HEK293 (cell line): ENCODE data around the gene WRNIP1.

ENCODE experiments used
- CTCF ChIA-PET: fragments of 350-600 bp; formaldehyde crosslinking; extraction: SDS; loops from one replicate; lab custom pipeline; 2021; ENCODE audit warnings: antibody characterized with exemption; lab: Yijun Ruan, JAX
- POLR2A ChIA-PET: fragments of 300-600 bp; formaldehyde crosslinking; extraction: SDS; loops from one replicate; lab custom pipeline; 2020; ENCODE audit warnings: antibody characterized with exemption, inconsistent platforms; lab: Yijun Ruan, JAX
- H3K27ac ChIP-seq: fragments of 200-500 bp; sonication (Bioruptor generic); 2 replicates; pipeline ENCODE4 v1.5.1; 2014; ENCODE audit warnings: low read depth, low read length, control low read depth, inconsistent platforms; ENCODE audit errors: extremely low read depth
- H3K36me3 ChIP-seq, 2 experiments: fragments of 200-500 bp in 1 of 2; sonication (Bioruptor generic) in 1 of 2; 1 replicate in 1 of 2; 2 replicates in 1 of 2; pipeline ENCODE4 v1.5.1; 2014 to 2017; ENCODE audit warnings: inconsistent platforms in 2 of 2, low read length in 2 of 2; ENCODE audit not compliant: control insufficient read depth in 2 of 2, insufficient read depth in 1 of 2
- H3K4me1 ChIP-seq: fragments of 200-500 bp; sonication (Bioruptor generic); 2 replicates; pipeline ENCODE4 v1.5.1; 2014; ENCODE audit warnings: mild to moderate bottlenecking, low read length, inconsistent platforms; ENCODE audit not compliant: control insufficient read depth, insufficient read depth
- H3K4me3 ChIP-seq: 2 replicates; pipeline ENCODE4 v1.5.1; 2011; ENCODE audit warnings: low read depth, mild to moderate bottlenecking, control low read depth, low read length, moderate library complexity
- H3K9me3 ChIP-seq: fragments of 200-500 bp; sonication (Bioruptor generic); 2 replicates; pipeline ENCODE4 v1.5.1; 2014; ENCODE audit warnings: low read depth, low read length, inconsistent platforms; ENCODE audit not compliant: control insufficient read depth, insufficient read depth
- KLF7 ChIP-seq: fragments of 450-650 bp; formaldehyde crosslinking; IDR thresholded peaks from 2 replicates; pipeline ENCODE4 v1.5.1; 2016; ENCODE audit warnings: missing biosample characterization, missing genetic modification characterization, borderline replicate concordance
- MYNN ChIP-seq: fragments of 450-650 bp; formaldehyde crosslinking; IDR thresholded peaks from 2 replicates; pipeline ENCODE4 v1.5.1; 2016; ENCODE audit warnings: missing biosample characterization, missing genetic modification characterization, borderline replicate concordance
- SP2 ChIP-seq: fragments of 450-650 bp; formaldehyde crosslinking; IDR thresholded peaks from 2 replicates; pipeline ENCODE4 v1.5.1; 2016; ENCODE audit warnings: missing biosample characterization, missing genetic modification characterization
- ZNF114 ChIP-seq: fragments of 450-650 bp; formaldehyde crosslinking; IDR thresholded peaks from 2 replicates; pipeline ENCODE4 v1.5.0; 2017; ENCODE audit warnings: missing biosample characterization, missing genetic modification characterization
- ZNF221 ChIP-seq: fragments of 450-650 bp; formaldehyde crosslinking; IDR thresholded peaks from 2 replicates; pipeline ENCODE4 v1.5.1; 2017; ENCODE audit warnings: missing biosample characterization, missing genetic modification characterization, borderline replicate concordance
- ZNF24 ChIP-seq: fragments of 450-650 bp; formaldehyde crosslinking; IDR thresholded peaks from 2 replicates; pipeline ENCODE4 v1.5.1; 2016; ENCODE audit warnings: missing biosample characterization, missing genetic modification characterization
- ZNF341 ChIP-seq: fragments of 450-650 bp; formaldehyde crosslinking; IDR thresholded peaks from 2 replicates; pipeline ENCODE4; 2016; ENCODE audit warnings: low read depth, missing biosample characterization, missing genetic modification characterization
- ZNF350 ChIP-seq: fragments of 450-650 bp; formaldehyde crosslinking; IDR thresholded peaks from 2 replicates; pipeline ENCODE4 v1.5.0; 2017; ENCODE audit warnings: missing biosample characterization, mild to moderate bottlenecking, missing genetic modification characterization
- ZNF391 ChIP-seq: fragments of 450-650 bp; formaldehyde crosslinking; IDR thresholded peaks from 2 replicates; pipeline ENCODE4 v1.5.1; 2016; ENCODE audit warnings: low read depth, missing biosample characterization, missing genetic modification characterization, borderline replicate concordance
- ZNF394 ChIP-seq: fragments of 450-650 bp; formaldehyde crosslinking; IDR thresholded peaks from 2 replicates; pipeline ENCODE4 v1.5.1; 2016; ENCODE audit warnings: missing biosample characterization, missing genetic modification characterization, mild to moderate bottlenecking, moderate library complexity, borderline replicate concordance
- ZNF514 ChIP-seq: fragments of 450-650 bp; formaldehyde crosslinking; IDR thresholded peaks from 2 replicates; pipeline ENCODE4 v1.5.1; 2016; ENCODE audit warnings: missing biosample characterization, missing genetic modification characterization
- ZNF544 ChIP-seq: fragments of 450-650 bp; formaldehyde crosslinking; IDR thresholded peaks from 2 replicates; pipeline ENCODE4 v1.5.0; 2017; ENCODE audit warnings: missing biosample characterization, missing genetic modification characterization
- ZNF596 ChIP-seq: fragments of 450-650 bp; IDR thresholded peaks from 2 replicates; pipeline ENCODE4 v1.5.0; 2018; ENCODE audit warnings: missing biosample characterization, mild to moderate bottlenecking, missing genetic modification characterization, moderate library complexity
- ZNF777 ChIP-seq: fragments of 450-650 bp; formaldehyde crosslinking; IDR thresholded peaks from 2 replicates; pipeline ENCODE4 v1.5.1; 2017; ENCODE audit warnings: missing biosample characterization, missing genetic modification characterization, borderline replicate concordance
- ZNF785 ChIP-seq: fragments of 450-650 bp; formaldehyde crosslinking; IDR thresholded peaks from 2 replicates; pipeline ENCODE4 v1.5.1; 2016; ENCODE audit warnings: missing biosample characterization, missing genetic modification characterization
- TF ChIP-seq, protein P1 (sequence below): fragments of 450-650 bp; formaldehyde crosslinking; IDR thresholded peaks from 2 replicates; pipeline ENCODE4 v1.5.1; 2016; ENCODE audit warnings: missing biosample characterization, missing genetic modification characterization, low read depth
- TF ChIP-seq, protein P2 (sequence below): fragments of 450-650 bp; formaldehyde crosslinking; IDR thresholded peaks from 2 replicates; pipeline ENCODE4 v1.5.1; 2016; ENCODE audit warnings: missing biosample characterization, missing genetic modification characterization
- TF ChIP-seq, protein P3 (sequence below): fragments of 450-650 bp; formaldehyde crosslinking; IDR thresholded peaks from 2 replicates; pipeline ENCODE4 v1.5.1; 2016; ENCODE audit warnings: missing biosample characterization, missing genetic modification characterization

The WRNIP1 gene

DNA sequence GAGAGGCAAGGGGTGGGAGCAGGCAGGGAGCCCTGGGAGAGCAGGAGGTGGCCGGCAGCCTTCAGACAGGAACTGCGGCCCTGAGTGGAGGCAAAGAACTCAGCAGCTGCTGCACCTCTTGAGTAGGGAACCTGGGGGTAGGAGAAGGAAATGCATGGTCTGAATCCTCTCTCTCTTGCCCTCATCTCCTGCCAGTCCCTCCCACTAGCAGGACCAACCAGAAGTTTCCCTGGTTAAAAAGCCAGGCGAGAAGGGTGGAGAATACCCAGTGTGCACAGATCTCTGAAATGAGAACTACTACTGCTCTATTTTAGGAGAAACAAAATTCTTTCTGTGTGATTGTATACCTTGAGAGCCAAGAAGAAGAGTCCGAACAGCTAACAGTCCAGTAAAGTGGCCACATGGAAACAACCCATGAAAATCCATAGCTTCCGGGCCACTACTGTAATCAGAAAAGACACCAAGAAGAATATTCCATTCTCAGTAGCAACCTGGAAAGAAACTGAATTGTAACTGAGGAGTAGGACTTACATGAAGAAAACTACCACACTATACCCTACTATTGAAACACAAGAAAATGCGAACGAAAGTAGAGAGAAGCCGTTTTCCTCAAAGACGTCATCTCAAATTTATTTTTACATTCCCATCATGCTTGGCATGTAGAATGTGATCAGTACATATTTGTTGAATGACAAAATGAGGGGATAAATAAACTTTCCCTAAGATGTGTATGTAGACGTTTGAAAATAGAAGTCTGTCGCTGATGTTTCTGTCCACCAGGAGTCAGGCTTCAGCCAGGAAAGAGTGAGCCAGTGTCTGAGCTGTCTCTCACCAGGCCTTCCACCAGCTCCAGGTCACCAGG, 25.6 kb downstream of the WRNIP1 start (continued):
- TF ChIP-seq, protein P1, sequence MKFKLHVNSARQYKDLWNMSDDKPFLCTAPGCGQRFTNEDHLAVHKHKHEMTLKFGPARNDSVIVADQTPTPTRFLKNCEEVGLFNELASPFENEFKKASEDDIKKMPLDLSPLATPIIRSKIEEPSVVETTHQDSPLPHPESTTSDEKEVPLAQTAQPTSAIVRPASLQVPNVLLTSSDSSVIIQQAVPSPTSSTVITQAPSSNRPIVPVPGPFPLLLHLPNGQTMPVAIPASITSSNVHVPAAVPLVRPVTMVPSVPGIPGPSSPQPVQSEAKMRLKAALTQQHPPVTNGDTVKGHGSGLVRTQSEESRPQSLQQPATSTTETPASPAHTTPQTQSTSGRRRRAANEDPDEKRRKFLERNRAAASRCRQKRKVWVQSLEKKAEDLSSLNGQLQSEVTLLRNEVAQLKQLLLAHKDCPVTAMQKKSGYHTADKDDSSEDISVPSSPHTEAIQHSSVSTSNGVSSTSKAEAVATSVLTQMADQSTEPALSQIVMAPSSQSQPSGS (tag by site-specific recombination), result no peak
- no peak for TF ChIP-seq ZNF514 (tag by site-specific recombination)
- TF ChIP-seq, protein P2, sequence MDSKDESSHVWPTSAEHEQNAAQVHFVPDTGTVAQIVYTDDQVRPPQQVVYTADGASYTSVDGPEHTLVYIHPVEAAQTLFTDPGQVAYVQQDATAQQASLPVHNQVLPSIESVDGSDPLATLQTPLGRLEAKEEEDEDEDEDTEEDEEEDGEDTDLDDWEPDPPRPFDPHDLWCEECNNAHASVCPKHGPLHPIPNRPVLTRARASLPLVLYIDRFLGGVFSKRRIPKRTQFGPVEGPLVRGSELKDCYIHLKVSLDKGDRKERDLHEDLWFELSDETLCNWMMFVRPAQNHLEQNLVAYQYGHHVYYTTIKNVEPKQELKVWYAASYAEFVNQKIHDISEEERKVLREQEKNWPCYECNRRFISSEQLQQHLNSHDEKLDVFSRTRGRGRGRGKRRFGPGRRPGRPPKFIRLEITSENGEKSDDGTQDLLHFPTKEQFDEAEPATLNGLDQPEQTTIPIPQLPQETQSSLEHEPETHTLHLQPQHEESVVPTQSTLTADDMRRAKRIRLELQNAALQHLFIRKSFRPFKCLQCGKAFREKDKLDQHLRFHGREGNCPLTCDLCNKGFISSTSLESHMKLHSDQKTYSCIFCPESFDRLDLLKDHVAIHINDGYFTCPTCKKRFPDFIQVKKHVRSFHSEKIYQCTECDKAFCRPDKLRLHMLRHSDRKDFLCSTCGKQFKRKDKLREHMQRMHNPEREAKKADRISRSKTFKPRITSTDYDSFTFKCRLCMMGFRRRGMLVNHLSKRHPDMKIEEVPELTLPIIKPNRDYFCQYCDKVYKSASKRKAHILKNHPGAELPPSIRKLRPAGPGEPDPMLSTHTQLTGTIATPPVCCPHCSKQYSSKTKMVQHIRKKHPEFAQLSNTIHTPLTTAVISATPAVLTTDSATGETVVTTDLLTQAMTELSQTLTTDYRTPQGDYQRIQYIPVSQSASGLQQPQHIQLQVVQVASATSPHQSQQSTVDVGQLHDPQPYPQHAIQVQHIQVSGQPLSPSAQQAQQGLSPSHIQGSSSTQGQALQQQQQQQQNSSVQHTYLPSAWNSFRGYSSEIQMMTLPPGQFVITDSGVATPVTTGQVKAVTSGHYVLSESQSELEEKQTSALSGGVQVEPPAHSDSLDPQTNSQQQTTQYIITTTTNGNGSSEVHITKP (tag by site-specific recombination), result no peak
- TF ChIP-seq ZNF391 (tag by site-specific recombination), result no peak
- no peak for TF ChIP-seq ZNF544 (tag by site-specific recombination)
- no peak for TF ChIP-seq ZNF596 (tag by site-specific recombination)
- TF ChIP-seq ZNF350 (tag by site-specific recombination), result no peak
- no peak for TF ChIP-seq MYNN (tag by site-specific recombination)
- no peak for TF ChIP-seq SP2 (tag by site-specific recombination)

DNA sequence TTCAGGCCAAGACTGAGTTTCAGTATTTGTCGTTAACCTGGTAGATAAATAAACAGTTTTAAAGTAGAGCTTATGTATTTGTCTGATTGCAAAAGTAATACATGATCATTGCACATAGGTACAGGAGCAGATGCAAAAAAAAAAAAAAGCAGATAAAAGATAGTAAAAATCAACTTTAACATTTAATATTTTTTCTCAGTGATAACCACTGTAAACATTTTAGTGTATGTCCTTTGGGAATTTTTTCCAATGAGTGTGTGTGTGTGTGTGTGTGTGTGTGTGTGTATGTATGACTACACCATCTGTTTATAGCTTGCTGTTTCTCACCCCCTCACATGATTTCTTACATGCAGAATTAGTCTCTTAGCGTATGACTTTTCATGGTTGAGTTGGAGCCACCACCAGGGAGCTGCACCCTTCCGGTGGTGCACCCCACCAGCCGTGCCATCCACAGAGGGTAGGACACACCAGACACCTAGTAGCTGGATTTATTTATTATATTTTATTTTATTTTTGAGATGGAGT, 26.3 kb downstream of the WRNIP1 start:
- Histone ChIP-seq H3K9me3 (no peaks in the 10 kb centered on the region), H3K4me1 (no peaks in the 10 kb centered on the region), H3K4me3 (no peak overlapping the region), H3K27ac (no peak overlapping the region), H3K36me3 (peaks cover 0 to 9% of the 10 kb centered on the region in 2 experiments; a peak in 1 of 3 replicates)
- POLR2A ChIA-PET, result interaction anchor here (0.5 to 1.1 kb wide), 8 partner anchors 12 to 261 kb away, joined by 3 to 15 read pairs (median 3); partner anchors contain the start of gene SERPINB1
- CTCF ChIA-PET, result interaction anchor here (0.6 to 5.1 kb wide), 52 partner anchors 9 to 1196 kb away, joined by 3 to 118 read pairs (median 5); partner anchors contain the start of genes MYLK4 and SERPINB1
- TF ChIP-seq, protein P3, sequence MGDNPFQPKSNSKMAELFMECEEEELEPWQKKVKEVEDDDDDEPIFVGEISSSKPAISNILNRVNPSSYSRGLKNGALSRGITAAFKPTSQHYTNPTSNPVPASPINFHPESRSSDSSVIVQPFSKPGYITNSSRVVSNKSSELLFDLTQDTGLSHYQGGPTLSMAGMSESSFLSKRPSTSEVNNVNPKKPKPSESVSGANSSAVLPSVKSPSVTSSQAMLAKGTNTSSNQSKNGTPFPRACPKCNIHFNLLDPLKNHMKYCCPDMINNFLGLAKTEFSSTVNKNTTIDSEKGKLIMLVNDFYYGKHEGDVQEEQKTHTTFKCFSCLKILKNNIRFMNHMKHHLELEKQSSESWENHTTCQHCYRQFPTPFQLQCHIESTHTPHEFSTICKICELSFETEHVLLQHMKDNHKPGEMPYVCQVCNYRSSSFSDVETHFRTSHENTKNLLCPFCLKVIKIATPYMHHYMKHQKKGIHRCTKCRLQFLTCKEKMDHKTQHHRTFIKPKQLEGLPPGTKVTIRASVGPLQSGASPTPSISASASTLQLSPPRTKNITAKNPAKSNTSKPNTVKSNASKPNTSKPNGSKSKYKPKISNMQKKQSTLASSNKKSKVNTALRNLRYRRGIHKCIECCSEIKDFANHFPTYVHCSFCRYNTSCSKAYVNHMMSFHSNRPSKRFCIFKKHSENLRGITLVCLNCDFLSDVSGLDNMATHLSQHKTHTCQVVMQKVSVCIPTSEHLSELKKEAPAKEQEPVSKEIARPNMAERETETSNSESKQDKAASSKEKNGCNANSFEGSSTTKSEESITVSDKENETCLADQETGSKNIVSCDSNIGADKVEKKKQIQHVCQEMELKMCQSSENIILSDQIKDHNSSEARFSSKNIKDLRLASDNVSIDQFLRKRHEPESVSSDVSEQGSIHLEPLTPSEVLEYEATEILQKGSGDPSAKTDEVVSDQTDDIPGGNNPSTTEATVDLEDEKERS, result no peak
- TF ChIP-seq ZNF777 (no peak), ZNF221 (tag by site-specific recombination) (no peak), ZNF114 (no peak), ZNF341 (tag by site-specific recombination) (no peak), KLF7 (tag by site-specific recombination) (no peak), ZNF394 (tag by site-specific recombination) (no peak), ZNF785 (tag by site-specific recombination) (no peak), ZNF24 (no peak), ZNF391 (tag by site-specific recombination) (no peak)
- TF ChIP-seq, protein P2 (tag by site-specific recombination), result no peak
